Natural killer cell (primary cell): ENCODE data around the gene NRCAM. TPM values are rescaled to one million over a fixed set of nuclear protein-coding genes. Genes with fewer than 3 reads are reported as not detected.
"Not testable (repeated sequence)": the region's sequence is repeated elsewhere in the genome, so short reads cannot be mapped to it uniquely, and the experiment has no call there.

Source experiments
- ATAC-seq, 3 donors: fragments of 150-1000 bp in 2 of 3; fragments of 200-7000 bp in 1 of 3; cut with Tn5 transposase; 1 replicate in 1 of 3; 2 replicates in 2 of 3; pipeline ENCODE4 v1.10.0; 2021; ENCODE audit warnings: mild to moderate bottlenecking in 2 of 3, moderate library complexity in 2 of 3
- DNase-seq, 2 donors: peaks; one replicate each; pipeline versions ENCODE4 v3.0.0 to v3.0.0-alpha.2; 2013 to 2021; ENCODE audit warnings: mixed read lengths in 1 of 2
- H3K27ac ChIP-seq: one replicate; pipeline ENCODE4 v1.5.1; 2013; ENCODE audit warnings: mild to moderate bottlenecking, low read length
- H3K27me3 ChIP-seq: one replicate; pipeline ENCODE4 v1.6.1; 2013; ENCODE audit warnings: low read length; ENCODE audit not compliant: control insufficient read depth, insufficient read depth
- H3K36me3 ChIP-seq: one replicate; pipeline ENCODE4 v1.6.1; 2013; ENCODE audit warnings: low read length; ENCODE audit not compliant: control insufficient read depth, insufficient read depth
- H3K4me1 ChIP-seq: one replicate; pipeline ENCODE4 v1.6.1; 2013; ENCODE audit warnings: low read length; ENCODE audit not compliant: control insufficient read depth, insufficient read depth
- H3K4me3 ChIP-seq: one replicate; pipeline ENCODE4 v1.5.1; 2013; ENCODE audit warnings: low read length
- H3K9me3 ChIP-seq: one replicate; pipeline ENCODE4 v1.6.1; 2013; ENCODE audit warnings: low read length; ENCODE audit not compliant: control insufficient read depth, insufficient read depth
- H3K27ac Mint-ChIP-seq, 2 donors: one replicate each; pipeline ENCODE4 v1.8.0; 2022; ENCODE audit warnings: mild to moderate bottlenecking in 2 of 2, mixed read lengths in 2 of 2, moderate library complexity in 1 of 2
- H3K27me3 Mint-ChIP-seq, 2 donors: one replicate each; pipeline ENCODE4 v1.8.0; 2022; ENCODE audit warnings: low read depth in 2 of 2, mixed read lengths in 2 of 2
- H3K36me3 Mint-ChIP-seq: one replicate; pipeline ENCODE4 v1.8.0; 2022; ENCODE audit warnings: mixed read lengths
- H3K4me1 Mint-ChIP-seq, 2 donors: one replicate each; pipeline ENCODE4 v1.8.0; 2022; ENCODE audit warnings: mixed read lengths in 2 of 2
- H3K4me3 Mint-ChIP-seq: one replicate; pipeline ENCODE4 v1.8.0; 2022; ENCODE audit warnings: mild to moderate bottlenecking, moderate library complexity, mixed read lengths
- H3K9me3 Mint-ChIP-seq, 2 donors: one replicate each; pipeline ENCODE4 v1.8.0; 2022; ENCODE audit warnings: mixed read lengths in 2 of 2
- CTCF ChIP-seq: fragments of 200-600 bp; IDR thresholded peaks from one replicate; pipeline ENCODE4 v1.8.0; 2022; ENCODE audit warnings: antibody characterized with exemption
- WGBS: methylation state at CpG from one replicate; pipeline ENCODE4 v1.1.7; 2013; ENCODE audit warnings: missing lambda C conversion rate; ENCODE audit not compliant: insufficient coverage; 5-methylcytosine and 5-hydroxymethylcytosine counted together
- intact Hi-C: fragments of 100-400 bp; cut with micrococcal nuclease; formaldehyde crosslinking; loops from one replicate; pipeline ENCODE4 v1.14.2; 2022
- total RNA-seq, 4 donors: library from RNA; stranded (reverse); fragments of 120-200 nt in 1 of 4; gene quantifications; one replicate each; pipeline versions ENCODE4 v1.2.3 to v1.2.4, GENCODE V29; 2013 to 2022

Gene NRCAM
- total RNA-seq, 3 donors from 2014 or later (not counting 1 experiment from before 2014, with no cell fraction given), result 0.27 to 0.95 (median 0.52) TPM

GRCh38 chr7:108280136-108280535 lies 176.1 kb downstream of the NRCAM start:
- no peak overlapping the region for H3K27ac Mint-ChIP-seq
- Histone ChIP-seq H3K27me3 (no peaks in the 10 kb centered on the region), H3K4me1 (no peaks in the 10 kb centered on the region), H3K27ac (no peak overlapping the region), H3K36me3 (no peaks in the 10 kb centered on the region), H3K4me3 (no peak overlapping the region), H3K9me3 (no peaks in the 10 kb centered on the region)
- peaks cover 2 to 9% of the 10 kb centered on the region in 2 donors for H3K27me3 Mint-ChIP-seq
- no peak for DNase-seq
- H3K4me3 Mint-ChIP-seq, result no peak overlapping the region
- ATAC-seq, result no peak
- peaks cover 6% of the 10 kb centered on the region in 2 donors for H3K9me3 Mint-ChIP-seq
- TF ChIP-seq CTCF, result no peak
- no peaks in the 10 kb centered on the region for H3K36me3 Mint-ChIP-seq
- WGBS, result no CpG with 5 or more reads among the region's 3 CpGs
- no peaks in the 10 kb centered on the region for H3K4me1 Mint-ChIP-seq
- intact Hi-C loops, result no loop called here

GRCh38 chr7:108278776-108279175 lies 177.5 kb downstream of the NRCAM start:
- peaks cover 4 to 6% of the 10 kb centered on the region in 2 donors for H3K9me3 Mint-ChIP-seq
- H3K36me3 Mint-ChIP-seq, result no peaks in the 10 kb centered on the region
- intact Hi-C loops, result no loop called here
- H3K27me3 Mint-ChIP-seq, result no peaks in the 10 kb centered on the region
- Histone ChIP-seq H3K4me3 (no peak overlapping the region), H3K27ac (no peak overlapping the region), H3K27me3 (no peaks in the 10 kb centered on the region), H3K36me3 (no peaks in the 10 kb centered on the region), H3K9me3 (no peaks in the 10 kb centered on the region), H3K4me1 (no peaks in the 10 kb centered on the region)
- no peak overlapping the region for H3K4me3 Mint-ChIP-seq
- no peak for TF ChIP-seq CTCF
- ATAC-seq (no peak), DNase-seq (no peak)
- H3K27ac Mint-ChIP-seq, result no peak overlapping the region
- WGBS, result 93% methylated on average over 4 of the region's 5 CpGs
- no peaks in the 10 kb centered on the region for H3K4me1 Mint-ChIP-seq

GRCh38 chr7:108278281-108278680 lies 178.0 kb downstream of the NRCAM start:
- H3K4me3 Mint-ChIP-seq, result no peak overlapping the region
- no peak overlapping the region for H3K27ac ChIP-seq
- no peaks in the 10 kb centered on the region for H3K4me1 ChIP-seq
- no peaks in the 10 kb centered on the region for H3K4me1 Mint-ChIP-seq
- H3K36me3 ChIP-seq, result no peaks in the 10 kb centered on the region
- intact Hi-C loops, result no loop called here
- WGBS, result 86% methylated on average over 10 of the region's 10 CpGs
- H3K9me3 ChIP-seq, result no peaks in the 10 kb centered on the region
- H3K4me3 ChIP-seq, result no peak overlapping the region
- no peaks in the 10 kb centered on the region for H3K27me3 ChIP-seq
- DNase-seq (no peak), ATAC-seq (no peak)
- H3K36me3 Mint-ChIP-seq, result no peaks in the 10 kb centered on the region
- H3K9me3 Mint-ChIP-seq, result peaks cover 4 to 6% of the 10 kb centered on the region in 2 donors
- no peak for TF ChIP-seq CTCF
- no peak overlapping the region for H3K27ac Mint-ChIP-seq
- no peaks in the 10 kb centered on the region for H3K27me3 Mint-ChIP-seq

- H3K27ac ChIP-seq, H3K4me1 ChIP-seq, H3K9me3 Mint-ChIP-seq, H3K36me3 Mint-ChIP-seq, intact Hi-C loops, DNase-seq, H3K27me3 Mint-ChIP-seq, ATAC-seq, H3K36me3 ChIP-seq, H3K4me3 ChIP-seq, H3K9me3 ChIP-seq, H3K4me1 Mint-ChIP-seq, H3K4me3 Mint-ChIP-seq, H3K27me3 ChIP-seq, H3K27ac Mint-ChIP-seq: not testable (repeated sequence)
- WGBS, result 66% methylated on average over 5 of the region's 5 CpGs
Observed at GRCh38 chr7:108274447-108274846, 181.8 kb downstream of the NRCAM start.

GRCh38 chr7:108272891-108273290 lies 183.3 kb downstream of the NRCAM start:
- H3K27ac ChIP-seq, H3K4me1 Mint-ChIP-seq, intact Hi-C loops, H3K36me3 Mint-ChIP-seq, H3K36me3 ChIP-seq, H3K4me3 Mint-ChIP-seq, H3K27me3 Mint-ChIP-seq, H3K27me3 ChIP-seq, H3K4me3 ChIP-seq, H3K9me3 Mint-ChIP-seq, H3K27ac Mint-ChIP-seq, H3K9me3 ChIP-seq, DNase-seq, ATAC-seq, H3K4me1 ChIP-seq: not testable (repeated sequence)
- no CpG with 5 or more reads among the region's 1 CpG for WGBS
